HFF-Myc (cell line): ENCODE results near the gene SPTB.
A peak's percentile ranks its signal among the peaks of the same experiment; 100 is the strongest.
"Not testable (repeated sequence)": the region's sequence is repeated elsewhere in the genome, so short reads cannot be mapped to it uniquely, and the experiment has no call there.

Experiments used
- DNase-seq: peaks from one replicate; pipeline ENCODE4 v3.0.0-alpha.2; 2011; ENCODE audit warnings: low read depth; ENCODE audit errors: extremely low read depth
- H3K4me3 ChIP-seq: replicated peaks from 2 replicates; pipeline ENCODE4 v1.5.1; 2011; ENCODE audit warnings: low read depth, mild to moderate bottlenecking, control low read depth, low read length
- TF ChIP-seq, protein P1 (sequence below): IDR thresholded peaks from 2 replicates; pipeline ENCODE4 v1.5.1; 2012; ENCODE audit warnings: mild to moderate bottlenecking, low read depth, low read length, control low read depth; ENCODE audit errors: missing control alignments

Gene SPTB

DNA sequence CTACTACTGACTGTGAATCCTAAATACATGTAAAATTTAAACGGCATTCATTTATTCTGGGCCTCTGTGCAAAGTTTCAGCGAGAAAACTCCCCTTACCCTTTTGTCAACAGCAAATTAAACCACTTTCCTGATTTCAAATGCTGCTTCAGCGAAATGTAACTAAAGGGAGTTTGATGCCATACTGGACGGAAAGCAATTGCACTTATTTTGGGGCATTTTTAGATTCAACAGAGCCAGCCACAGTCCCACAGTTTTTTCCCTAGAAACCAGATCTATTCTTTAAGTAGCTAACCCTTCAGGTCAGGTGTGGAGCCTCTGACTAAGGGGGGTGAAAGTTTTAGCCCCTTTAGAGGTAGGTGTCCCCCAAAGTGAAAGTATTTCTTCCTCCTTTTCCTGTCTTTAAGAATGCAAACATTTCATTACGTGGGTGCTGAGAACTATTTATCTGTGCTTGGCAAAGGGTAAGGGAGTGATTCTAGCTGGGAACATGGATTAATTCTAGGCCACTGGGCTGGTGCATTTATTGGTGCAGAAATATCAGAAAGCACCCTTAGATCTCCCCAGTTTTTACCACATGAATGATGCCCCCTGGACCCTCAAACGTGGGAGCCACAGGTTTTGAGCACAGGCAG, 72.7 kb downstream of the SPTB start:
- TF ChIP-seq, protein P1, sequence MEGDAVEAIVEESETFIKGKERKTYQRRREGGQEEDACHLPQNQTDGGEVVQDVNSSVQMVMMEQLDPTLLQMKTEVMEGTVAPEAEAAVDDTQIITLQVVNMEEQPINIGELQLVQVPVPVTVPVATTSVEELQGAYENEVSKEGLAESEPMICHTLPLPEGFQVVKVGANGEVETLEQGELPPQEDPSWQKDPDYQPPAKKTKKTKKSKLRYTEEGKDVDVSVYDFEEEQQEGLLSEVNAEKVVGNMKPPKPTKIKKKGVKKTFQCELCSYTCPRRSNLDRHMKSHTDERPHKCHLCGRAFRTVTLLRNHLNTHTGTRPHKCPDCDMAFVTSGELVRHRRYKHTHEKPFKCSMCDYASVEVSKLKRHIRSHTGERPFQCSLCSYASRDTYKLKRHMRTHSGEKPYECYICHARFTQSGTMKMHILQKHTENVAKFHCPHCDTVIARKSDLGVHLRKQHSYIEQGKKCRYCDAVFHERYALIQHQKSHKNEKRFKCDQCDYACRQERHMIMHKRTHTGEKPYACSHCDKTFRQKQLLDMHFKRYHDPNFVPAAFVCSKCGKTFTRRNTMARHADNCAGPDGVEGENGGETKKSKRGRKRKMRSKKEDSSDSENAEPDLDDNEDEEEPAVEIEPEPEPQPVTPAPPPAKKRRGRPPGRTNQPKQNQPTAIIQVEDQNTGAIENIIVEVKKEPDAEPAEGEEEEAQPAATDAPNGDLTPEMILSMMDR = no peak
- DNase-seq = no peak
- no peak overlapping the region for H3K4me3 ChIP-seq

- H3K4me3 ChIP-seq = no peak overlapping the region
- TF ChIP-seq, protein P1 = no peak
- no peak for DNase-seq
Observed at GRCh38 chr14:64806202-64806861, 73.4 kb downstream of the SPTB start.

DNA sequence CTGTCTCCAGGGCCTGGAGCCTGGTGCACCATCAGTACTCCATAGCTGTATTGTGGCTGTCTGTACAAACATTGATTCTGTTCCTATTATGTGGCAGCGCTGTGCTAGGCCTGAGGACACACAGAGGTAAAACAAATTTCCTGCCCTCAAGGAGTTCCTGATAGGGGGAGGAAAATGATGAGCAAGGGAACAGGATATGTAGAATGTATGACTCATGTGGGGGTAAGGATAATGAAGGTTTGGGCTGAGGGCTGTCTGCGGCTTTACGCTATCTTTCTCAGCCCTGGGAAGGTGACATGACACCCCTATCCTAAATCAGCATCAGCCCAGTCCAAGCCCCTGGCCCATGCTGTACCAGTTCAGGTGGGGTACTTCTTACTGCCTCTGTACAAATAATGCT, 74.1 kb downstream of the SPTB start:
- DNase-seq, H3K4me3 ChIP-seq: not testable (repeated sequence)

DNA sequence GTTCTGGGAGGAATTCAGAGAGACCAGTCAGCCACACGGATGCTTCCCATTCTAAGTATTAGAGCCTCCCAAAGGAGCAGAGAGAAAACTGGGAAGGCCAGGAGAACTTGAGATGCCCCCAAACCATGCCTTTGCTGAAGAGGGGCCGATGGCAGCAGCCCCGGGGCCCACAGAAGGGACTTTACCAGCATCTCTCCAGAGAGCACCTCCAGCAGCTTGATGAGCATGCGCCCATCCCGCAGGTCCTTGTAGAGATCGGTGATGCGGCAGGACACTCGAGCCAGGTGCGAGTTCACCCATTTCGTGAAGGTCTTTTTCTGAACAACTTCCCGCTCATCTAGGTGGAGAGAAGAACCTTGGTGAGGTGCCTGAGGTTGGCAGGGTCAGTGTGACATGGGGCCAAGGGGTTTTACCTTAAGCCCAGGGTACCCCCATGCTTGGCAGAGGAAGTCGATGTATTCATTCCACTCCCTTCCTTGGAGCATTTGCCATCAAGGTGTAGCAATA, 74.9 kb downstream of the SPTB start:
- no peak overlapping the region for H3K4me3 ChIP-seq
- TF ChIP-seq, protein P1 = no peak
- no peak for DNase-seq

GRCh38 chr14:64801800-64802199, 77.9 kb downstream of the SPTB start:
- DNase-seq = no peak
- TF ChIP-seq, protein P1 = peak; percentile 49
- no peak overlapping the region for H3K4me3 ChIP-seq

GRCh38 chr14:64801046-64801445, 78.7 kb downstream of the SPTB start:
- H3K4me3 ChIP-seq = no peak overlapping the region
- TF ChIP-seq, protein P1 = no peak
- no peak for DNase-seq

DNA sequence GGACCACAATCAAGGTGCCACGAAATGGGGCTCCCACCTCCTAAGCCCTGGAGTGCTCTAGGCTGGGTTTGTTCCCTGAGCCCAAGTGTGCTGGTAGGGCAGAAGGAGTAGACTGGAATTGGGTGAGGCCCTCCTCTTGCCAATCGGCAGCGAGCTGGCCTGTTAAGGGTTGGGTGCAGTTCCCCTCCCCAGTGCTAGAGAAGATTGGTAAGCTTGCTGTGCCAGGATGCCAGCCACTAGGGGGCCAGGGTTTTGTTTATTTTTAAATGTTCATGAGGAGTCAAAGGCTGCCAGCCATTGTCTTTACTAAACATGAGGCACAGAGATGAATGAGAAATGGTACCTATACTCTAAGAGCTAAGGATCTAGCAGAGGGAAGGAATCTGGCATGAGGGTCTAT, 79.7 kb downstream of the SPTB start:
- no peak for DNase-seq
- H3K4me3 ChIP-seq = no peak overlapping the region
- TF ChIP-seq, protein P1 = peak; percentile 57
